Neural progenitor cell (in vitro differentiated cells): Measurements from ENCODE around the gene WDR72. TPM values are rescaled to one million over a fixed set of nuclear protein-coding genes. Genes with fewer than 3 reads are reported as not detected.

ENCODE experiments used
- DNase-seq: peaks from one replicate; pipeline ENCODE4 v3.0.0-alpha.2; 2016; ENCODE audit warnings: low spot score
- H2AFZ ChIP-seq: fragments of 200-600 bp; sonication (generic); replicated peaks from 2 replicates; pipeline ENCODE4 v1.6.1; 2016; ENCODE audit warnings: antibody characterized with exemption
- H3F3A ChIP-seq: fragments of 200-600 bp; sonication (generic); 2 replicates; pipeline ENCODE4 v1.6.1; 2016; ENCODE audit warnings: antibody characterized with exemption, low read depth
- H3K27ac ChIP-seq: fragments of 200-600 bp; sonication (generic); 2 replicates; pipeline ENCODE4 v1.5.1; 2016; ENCODE audit warnings: mild to moderate bottlenecking
- H3K27me3 ChIP-seq: fragments of 200-600 bp; sonication (generic); 2 replicates; pipeline ENCODE4 v1.6.1; 2016; ENCODE audit warnings: mild to moderate bottlenecking, moderate library complexity
- H3K36me3 ChIP-seq: fragments of 200-600 bp; sonication (generic); 2 replicates; pipeline ENCODE4 v1.5.1; 2016
- H3K4me1 ChIP-seq: fragments of 200-600 bp; sonication (generic); 2 replicates; pipeline ENCODE4 v1.6.1; 2016; ENCODE audit warnings: mixed run types
- H3K4me2 ChIP-seq: fragments of 200-600 bp; sonication (generic); 2 replicates; pipeline ENCODE4 v1.6.1; 2016
- H3K4me3 ChIP-seq: fragments of 200-600 bp; sonication (generic); 2 replicates; pipeline ENCODE4 v1.5.1; 2016
- H3K79me2 ChIP-seq: fragments of 200-600 bp; sonication (generic); 2 replicates; pipeline ENCODE4 v1.6.1; 2016; ENCODE audit warnings: low read depth
- H3K9ac ChIP-seq: fragments of 200-600 bp; sonication (generic); 2 replicates; pipeline ENCODE4 v1.6.1; 2016
- H3K9me3 ChIP-seq: fragments of 200-600 bp; sonication (generic); 2 replicates; pipeline ENCODE4 v1.5.1; 2016; ENCODE audit warnings: low read depth
- H4K20me1 ChIP-seq: fragments of 200-600 bp; sonication (generic); 2 replicates; pipeline ENCODE4 v1.6.1; 2016; ENCODE audit warnings: low read depth
- H3K27ac Mint-ChIP-seq: 3 replicates; pipeline ENCODE4 v1.8.0; 2021; ENCODE audit warnings: mixed read lengths
- H3K27me3 Mint-ChIP-seq: 2 replicates; pipeline ENCODE4 v1.8.0; 2022; ENCODE audit warnings: low read depth, mild to moderate bottlenecking, inconsistent platforms, moderate library complexity, mixed read lengths; ENCODE audit not compliant: insufficient read depth
- H3K36me3 Mint-ChIP-seq: 3 replicates; pipeline ENCODE4 v1.8.0; 2021; ENCODE audit warnings: mixed read lengths
- H3K4me1 Mint-ChIP-seq: 3 replicates; pipeline ENCODE4 v1.8.0; 2021; ENCODE audit warnings: mixed read lengths
- H3K4me3 Mint-ChIP-seq: 3 replicates; pipeline ENCODE4 v1.8.0; 2021; ENCODE audit warnings: mild to moderate bottlenecking, moderate library complexity, mixed read lengths
- H3K9me3 Mint-ChIP-seq: 3 replicates; pipeline ENCODE4 v1.8.0; 2020; ENCODE audit warnings: mixed read lengths
- EZH2 ChIP-seq: fragments of 200-600 bp; sonication (generic); IDR thresholded peaks from 2 replicates; pipeline ENCODE4 v1.6.1; 2017; ENCODE audit warnings: antibody characterized with exemption, mild to moderate bottlenecking, moderate library complexity
- EZH2phosphoT487 ChIP-seq: fragments of 200-600 bp; sonication (generic); IDR thresholded peaks from 2 replicates; pipeline ENCODE4 v1.6.1; 2017; ENCODE audit warnings: antibody characterized with exemption
- total RNA-seq: library from RNA; depleted of rRNA; stranded (reverse); fragments of >200 nt; gene quantifications from 2 replicates; pipeline ENCODE4 v1.2.3, GENCODE V29; 2015; ENCODE audit warnings: low replicate concordance
- TF ChIP-seq, protein P1 (sequence below): fragments of 200-600 bp; sonication (generic); IDR thresholded peaks from 2 replicates; pipeline ENCODE4 v1.5.1; 2017; ENCODE audit warnings: antibody characterized with exemption, mild to moderate bottlenecking

The WDR72 gene
- total RNA-seq, 1 donor from 2014 or later = 4.6 TPM

DNA sequence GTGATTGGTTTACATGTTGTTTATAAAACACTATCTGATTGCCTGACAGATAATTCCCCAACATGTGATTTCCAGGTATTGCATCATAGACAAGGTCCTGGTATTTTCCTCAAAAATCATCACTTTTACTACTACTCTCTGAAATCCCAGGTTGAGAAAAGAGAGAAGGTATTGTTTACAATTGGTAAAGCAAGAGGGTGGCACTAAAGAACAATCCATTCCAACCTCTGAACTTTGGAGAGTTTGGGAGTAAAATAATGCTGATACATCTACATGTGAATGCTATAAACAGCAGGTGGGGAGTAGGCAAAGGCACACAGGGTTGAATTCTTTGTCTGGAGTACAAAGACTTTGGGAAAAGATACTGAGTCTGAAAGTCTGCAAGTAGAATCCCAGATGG is 134.2 kb downstream of the WDR72 start:
- peak overlapping the region; percentile 5 for H3K4me3 ChIP-seq
- peaks cover 27% of the 10 kb centered on the region for H3K9me3 Mint-ChIP-seq
- H3K27ac Mint-ChIP-seq = peak overlapping the region; percentile 98
- H3K27me3 ChIP-seq = no peaks in the 10 kb centered on the region
- H3K4me1 Mint-ChIP-seq = peaks cover 16% of the 10 kb centered on the region
- TF ChIP-seq, protein P1, sequence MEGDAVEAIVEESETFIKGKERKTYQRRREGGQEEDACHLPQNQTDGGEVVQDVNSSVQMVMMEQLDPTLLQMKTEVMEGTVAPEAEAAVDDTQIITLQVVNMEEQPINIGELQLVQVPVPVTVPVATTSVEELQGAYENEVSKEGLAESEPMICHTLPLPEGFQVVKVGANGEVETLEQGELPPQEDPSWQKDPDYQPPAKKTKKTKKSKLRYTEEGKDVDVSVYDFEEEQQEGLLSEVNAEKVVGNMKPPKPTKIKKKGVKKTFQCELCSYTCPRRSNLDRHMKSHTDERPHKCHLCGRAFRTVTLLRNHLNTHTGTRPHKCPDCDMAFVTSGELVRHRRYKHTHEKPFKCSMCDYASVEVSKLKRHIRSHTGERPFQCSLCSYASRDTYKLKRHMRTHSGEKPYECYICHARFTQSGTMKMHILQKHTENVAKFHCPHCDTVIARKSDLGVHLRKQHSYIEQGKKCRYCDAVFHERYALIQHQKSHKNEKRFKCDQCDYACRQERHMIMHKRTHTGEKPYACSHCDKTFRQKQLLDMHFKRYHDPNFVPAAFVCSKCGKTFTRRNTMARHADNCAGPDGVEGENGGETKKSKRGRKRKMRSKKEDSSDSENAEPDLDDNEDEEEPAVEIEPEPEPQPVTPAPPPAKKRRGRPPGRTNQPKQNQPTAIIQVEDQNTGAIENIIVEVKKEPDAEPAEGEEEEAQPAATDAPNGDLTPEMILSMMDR = no peak
- TF ChIP-seq EZH2 (no peak), EZH2phosphoT487 (peak; percentile 74)
- peaks cover 28% of the 10 kb centered on the region for H3F3A ChIP-seq
- peak overlapping the region; percentile 60 for H3K4me2 ChIP-seq
- H3K79me2 ChIP-seq = no peaks in the 10 kb centered on the region
- no peaks in the 10 kb centered on the region for H3K27me3 Mint-ChIP-seq
- H3K36me3 Mint-ChIP-seq = peaks cover 4% of the 10 kb centered on the region
- H3K9ac ChIP-seq = no peak overlapping the region
- no peak overlapping the region for H3K4me3 Mint-ChIP-seq
- H3K27ac ChIP-seq = peak overlapping the region; percentile 93
- H2AFZ ChIP-seq = no peak overlapping the region
- H3K36me3 ChIP-seq = no peaks in the 10 kb centered on the region
- peak; percentile 84 for DNase-seq
- peaks cover 28% of the 10 kb centered on the region for H3K4me1 ChIP-seq
- H3K9me3 ChIP-seq = no peaks in the 10 kb centered on the region
- H4K20me1 ChIP-seq = no peaks in the 10 kb centered on the region

DNA sequence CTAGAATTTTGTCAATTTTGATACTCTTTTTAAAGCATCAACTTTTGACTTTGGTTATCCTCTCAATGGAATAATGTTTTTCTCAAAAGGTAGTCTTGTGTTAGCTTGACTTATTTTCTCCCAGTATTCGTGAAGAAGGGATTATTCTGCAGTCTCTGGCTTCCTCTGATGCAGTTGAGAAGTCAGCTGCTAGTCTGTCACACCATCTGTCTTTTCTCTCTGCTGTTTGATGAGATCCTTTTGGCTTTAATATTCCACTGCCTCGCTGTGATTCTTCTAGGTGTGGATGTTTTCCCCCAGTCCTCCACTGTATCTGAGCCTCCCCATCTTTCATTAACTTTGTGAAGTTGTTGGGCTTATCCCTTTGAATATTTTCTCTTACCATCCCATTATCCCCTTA is 141.0 kb downstream of the WDR72 start:
- Mint-ChIP-seq H3K27ac (no peak overlapping the region), H3K4me1 (peaks cover 4% of the 10 kb centered on the region), H3K9me3 (peaks cover 4% of the 10 kb centered on the region), H3K36me3 (no peaks in the 10 kb centered on the region), H3K4me3 (no peak overlapping the region), H3K27me3 (no peaks in the 10 kb centered on the region)
- Histone ChIP-seq H3K27me3 (no peaks in the 10 kb centered on the region), H3K79me2 (no peaks in the 10 kb centered on the region), H3K9ac (no peak overlapping the region), H4K20me1 (no peaks in the 10 kb centered on the region), H3K9me3 (no peaks in the 10 kb centered on the region), H2AFZ (peak overlapping the region; percentile 83), H3K4me3 (no peak overlapping the region), H3K4me2 (no peak overlapping the region), H3K27ac (no peak overlapping the region), H3K4me1 (peaks cover 16% of the 10 kb centered on the region), H3F3A (no peaks in the 10 kb centered on the region), H3K36me3 (no peaks in the 10 kb centered on the region)
- TF ChIP-seq EZH2 = no peak
- TF ChIP-seq, protein P1 = no peak
- TF ChIP-seq EZH2phosphoT487 = no peak
- peak; percentile 9 for DNase-seq

DNA sequence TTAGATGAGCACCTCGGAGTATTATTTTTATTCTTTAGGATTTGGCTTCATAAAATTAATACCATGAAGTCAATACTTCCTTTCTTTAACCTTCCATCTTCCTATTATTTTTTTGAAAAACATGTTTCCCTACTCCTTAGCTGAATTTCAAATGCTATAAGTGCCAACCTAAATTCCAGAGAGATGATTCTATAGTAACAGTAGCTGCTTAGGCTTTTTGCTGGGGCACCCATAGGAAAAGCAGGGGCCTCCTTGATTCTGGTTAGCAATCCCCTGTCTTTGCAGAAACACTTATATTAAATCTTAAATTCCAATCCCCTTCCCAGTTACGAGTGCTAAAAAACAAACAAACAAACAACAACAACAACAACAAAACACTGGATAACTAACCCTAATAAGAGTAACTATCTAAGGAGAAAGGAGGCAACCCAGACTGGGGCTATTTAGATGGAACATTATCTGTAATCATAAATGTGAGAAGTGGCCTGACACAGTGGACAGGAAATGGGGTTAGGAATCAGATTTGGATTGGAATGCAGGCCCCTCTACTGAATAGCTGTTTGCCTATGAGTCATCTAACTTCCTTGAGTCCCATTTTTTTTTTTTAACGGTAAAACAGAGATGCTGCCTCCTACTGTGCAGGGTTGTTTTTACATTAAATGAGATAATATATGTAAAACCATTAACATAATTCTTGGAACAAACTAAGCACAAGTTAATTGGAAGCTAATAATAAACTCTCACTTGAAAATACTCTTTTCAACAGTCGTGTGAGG is 148.1 kb downstream of the WDR72 start:
- Mint-ChIP-seq H3K9me3 (no peaks in the 10 kb centered on the region), H3K27me3 (peaks cover 4% of the 10 kb centered on the region), H3K27ac (no peak overlapping the region), H3K36me3 (no peaks in the 10 kb centered on the region), H3K4me1 (no peaks in the 10 kb centered on the region), H3K4me3 (no peak overlapping the region)
- Histone ChIP-seq H3K9ac (no peak overlapping the region), H3K4me2 (no peak overlapping the region), H3K27me3 (no peaks in the 10 kb centered on the region), H3F3A (no peaks in the 10 kb centered on the region), H3K79me2 (no peaks in the 10 kb centered on the region), H3K4me1 (no peaks in the 10 kb centered on the region), H3K4me3 (no peak overlapping the region), H3K36me3 (no peaks in the 10 kb centered on the region), H3K27ac (no peak overlapping the region), H2AFZ (no peak overlapping the region), H3K9me3 (no peaks in the 10 kb centered on the region), H4K20me1 (no peaks in the 10 kb centered on the region)
- no peak for DNase-seq
- TF ChIP-seq EZH2 = no peak
- TF ChIP-seq EZH2phosphoT487 = no peak
- TF ChIP-seq, protein P1 = no peak
